ENCODE results near the gene TRA2B.

Gene TRA2B

GRCh38 chr3:185968168-185968567 is 30.4 kb upstream of the TRA2B start:
- no peak for DNase-seq (ENCODE audit: low spot score)
- H2BK12ac ChIP-seq (ENCODE audit: low read length) = no peak overlapping the region
- no peak overlapping the region for H3K23ac ChIP-seq (ENCODE audit: low read depth, low read length, poor library complexity)
- H3K27me3 ChIP-seq (ENCODE audit: control insufficient read depth in 3 of 3, insufficient read depth in 3 of 3, low read depth in 1 of 3, low read length in 3 of 3) = no peaks in the 10 kb centered on the region
- no peak overlapping the region for H3K14ac ChIP-seq (ENCODE audit: low read length)
- no peak overlapping the region for H2AFZ ChIP-seq (ENCODE audit: low read length)
- no peak overlapping the region for H3K4me3 ChIP-seq (ENCODE audit: low read length in 2 of 2)
- H2BK15ac ChIP-seq (ENCODE audit: low read length) = no peak overlapping the region
- H3K4ac ChIP-seq (ENCODE audit: low read length) = no peak overlapping the region
- no peak overlapping the region for H2AK5ac ChIP-seq (ENCODE audit: low read depth, low read length)
- H3K79me1 ChIP-seq (ENCODE audit: low read depth, low read length) = no peaks in the 10 kb centered on the region
- no peak overlapping the region for H3K18ac ChIP-seq (ENCODE audit: low read length)
- WGBS, 2 donors (ENCODE audit: extremely low coverage in 2 of 2, insufficient read length in 2 of 2, insufficient replicate concordance in 1 of 2) = no CpG with 5 or more reads among the region's 2 CpGs
- no peaks in the 10 kb centered on the region for H3K9me3 ChIP-seq (replicated peaks in 1 of 2; ENCODE audit: control insufficient read depth in 2 of 2, insufficient read depth in 1 of 2, low read depth in 1 of 2, low read length in 2 of 2)
- H3K4me2 ChIP-seq (ENCODE audit: insufficient read depth, low read length, poor library complexity, severe bottlenecking) = no peak overlapping the region
- no peak overlapping the region for H2BK120ac ChIP-seq (ENCODE audit: low read depth, low read length)
- H3K9ac ChIP-seq (ENCODE audit: low read depth, low read length, poor library complexity) = no peak overlapping the region
- H4K91ac ChIP-seq (ENCODE audit: low read depth, low read length, poor library complexity) = no peak overlapping the region
- H3K36me3 ChIP-seq (replicated peaks in 1 of 2; ENCODE audit: control insufficient read depth in 2 of 2, insufficient read depth in 2 of 2, low read length in 2 of 2) = no peaks in the 10 kb centered on the region
- no peak overlapping the region for H3K27ac ChIP-seq (replicated peaks; ENCODE audit: low read length)
- H3K4me1 ChIP-seq (ENCODE audit: control insufficient read depth in 2 of 2, insufficient read depth in 1 of 2, low read depth in 1 of 2, low read length in 2 of 2) = no peaks in the 10 kb centered on the region
- no peak overlapping the region for H2BK5ac ChIP-seq (ENCODE audit: low read length)
- H4K8ac ChIP-seq (ENCODE audit: low read depth, low read length) = no peak overlapping the region

DNA sequence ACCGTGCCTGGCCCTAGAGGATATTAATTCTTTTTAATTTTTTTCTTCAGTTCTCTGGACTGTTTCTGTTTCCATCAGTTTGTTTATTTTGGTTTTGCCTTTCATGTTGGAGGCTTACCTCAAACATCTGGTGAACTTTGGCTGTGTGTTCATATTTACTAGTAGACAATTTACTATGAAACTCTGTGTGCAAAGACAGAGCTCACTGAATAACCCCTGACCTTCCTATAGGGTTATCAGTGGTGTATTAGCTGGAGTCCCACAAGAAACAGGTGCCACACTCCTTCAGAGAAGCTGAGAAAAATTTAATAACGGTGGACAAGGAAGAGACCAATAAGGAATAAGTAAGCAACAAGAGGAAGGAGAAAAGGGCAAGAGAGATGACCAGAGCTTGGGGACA is 28.8 kb upstream of the TRA2B start:
- H2AFZ ChIP-seq (ENCODE audit: low read length) = no peak overlapping the region
- no peak overlapping the region for H2AK5ac ChIP-seq (ENCODE audit: low read depth, low read length)
- H3K36me3 ChIP-seq (replicated peaks in 1 of 2; ENCODE audit: control insufficient read depth in 2 of 2, insufficient read depth in 2 of 2, low read length in 2 of 2) = no peaks in the 10 kb centered on the region
- no peak overlapping the region for H2BK15ac ChIP-seq (ENCODE audit: low read length)
- no peak overlapping the region for H3K9ac ChIP-seq (ENCODE audit: low read depth, low read length, poor library complexity)
- no peak overlapping the region for H3K4ac ChIP-seq (ENCODE audit: low read length)
- WGBS, 2 donors (ENCODE audit: extremely low coverage in 2 of 2, insufficient read length in 2 of 2, insufficient replicate concordance in 1 of 2) = no CpG with 5 or more reads among the region's 2 CpGs
- no peak overlapping the region for H4K8ac ChIP-seq (ENCODE audit: low read depth, low read length)
- peaks cover 0 to 8% (median 0%) of the 10 kb centered on the region in 3 experiments for H3K27me3 ChIP-seq (ENCODE audit: control insufficient read depth in 3 of 3, insufficient read depth in 3 of 3, low read depth in 1 of 3, low read length in 3 of 3)
- no peak overlapping the region for H2BK120ac ChIP-seq (ENCODE audit: low read depth, low read length)
- H3K4me2 ChIP-seq (ENCODE audit: insufficient read depth, low read length, poor library complexity, severe bottlenecking) = no peak overlapping the region
- no peak overlapping the region for H2BK5ac ChIP-seq (ENCODE audit: low read length)
- H3K14ac ChIP-seq (ENCODE audit: low read length) = no peak overlapping the region
- DNase-seq (ENCODE audit: low spot score) = no peak
- H4K91ac ChIP-seq (ENCODE audit: low read depth, low read length, poor library complexity) = no peak overlapping the region
- no peak overlapping the region for H3K18ac ChIP-seq (ENCODE audit: low read length)
- no peak overlapping the region for H3K23ac ChIP-seq (ENCODE audit: low read depth, low read length, poor library complexity)
- H3K9me3 ChIP-seq (replicated peaks in 1 of 2; ENCODE audit: control insufficient read depth in 2 of 2, insufficient read depth in 1 of 2, low read depth in 1 of 2, low read length in 2 of 2) = no peaks in the 10 kb centered on the region
- no peak overlapping the region for H3K27ac ChIP-seq (replicated peaks; ENCODE audit: low read length)
- H2BK12ac ChIP-seq (ENCODE audit: low read length) = no peak overlapping the region
- H3K79me1 ChIP-seq (ENCODE audit: low read depth, low read length) = no peaks in the 10 kb centered on the region
- no peak overlapping the region for H3K4me3 ChIP-seq (ENCODE audit: low read length in 2 of 2)
- no peaks in the 10 kb centered on the region for H3K4me1 ChIP-seq (ENCODE audit: control insufficient read depth in 2 of 2, insufficient read depth in 1 of 2, low read depth in 1 of 2, low read length in 2 of 2)

DNA sequence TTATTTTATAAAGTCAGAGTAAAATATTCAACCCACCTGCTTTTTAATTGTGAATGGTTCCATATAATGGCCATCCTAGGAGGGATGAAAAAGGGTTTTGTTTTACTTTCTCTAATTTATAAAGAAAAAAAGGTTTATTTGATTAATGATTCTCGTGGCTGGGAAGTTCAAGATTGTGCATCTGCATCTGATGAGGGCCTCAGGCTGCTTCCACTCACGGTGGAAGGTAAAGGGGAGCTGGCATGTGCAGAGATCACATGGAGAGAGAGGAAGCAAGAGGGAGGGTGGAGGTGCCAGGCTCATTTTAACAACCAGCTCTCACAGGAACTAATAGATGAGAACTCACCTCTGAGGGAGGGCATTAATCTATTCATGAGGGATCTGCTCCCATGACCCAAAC is 27.7 kb upstream of the TRA2B start:
- Histone ChIP-seq H3K14ac (ENCODE audit: low read length) (no peak overlapping the region), H3K27me3 (ENCODE audit: control insufficient read depth in 3 of 3, insufficient read depth in 3 of 3, low read depth in 1 of 3, low read length in 3 of 3) (peaks cover 0 to 10% (median 0%) of the 10 kb centered on the region in 3 experiments), H2BK5ac (ENCODE audit: low read length) (no peak overlapping the region), H2BK12ac (ENCODE audit: low read length) (no peak overlapping the region), H3K36me3 (replicated peaks in 1 of 2; ENCODE audit: control insufficient read depth in 2 of 2, insufficient read depth in 2 of 2, low read length in 2 of 2) (no peaks in the 10 kb centered on the region), H3K23ac (ENCODE audit: low read depth, low read length, poor library complexity) (no peak overlapping the region), H4K91ac (ENCODE audit: low read depth, low read length, poor library complexity) (no peak overlapping the region), H2BK15ac (ENCODE audit: low read length) (no peak overlapping the region), H3K27ac (replicated peaks; ENCODE audit: low read length) (no peak overlapping the region), H3K18ac (ENCODE audit: low read length) (no peak overlapping the region), H3K4ac (ENCODE audit: low read length) (no peak overlapping the region), H3K9ac (ENCODE audit: low read depth, low read length, poor library complexity) (no peak overlapping the region), H2AFZ (ENCODE audit: low read length) (no peak overlapping the region), H2BK120ac (ENCODE audit: low read depth, low read length) (no peak overlapping the region), H4K8ac (ENCODE audit: low read depth, low read length) (no peak overlapping the region), H3K4me3 (ENCODE audit: low read length in 2 of 2) (no peak overlapping the region), H3K79me1 (ENCODE audit: low read depth, low read length) (no peaks in the 10 kb centered on the region), H2AK5ac (ENCODE audit: low read depth, low read length) (no peak overlapping the region), H3K4me1 (ENCODE audit: control insufficient read depth in 2 of 2, insufficient read depth in 1 of 2, low read depth in 1 of 2, low read length in 2 of 2) (peaks cover 0 to under 1% of the 10 kb centered on the region in 2 donors), H3K9me3 (replicated peaks in 1 of 2; ENCODE audit: control insufficient read depth in 2 of 2, insufficient read depth in 1 of 2, low read depth in 1 of 2, low read length in 2 of 2) (peaks cover 0 to 4% of the 10 kb centered on the region in 2 donors), H3K4me2 (ENCODE audit: insufficient read depth, low read length, poor library complexity, severe bottlenecking) (no peak overlapping the region)
- no CpG with 5 or more reads among the region's 2 CpGs for WGBS, 2 donors (ENCODE audit: extremely low coverage in 2 of 2, insufficient read length in 2 of 2, insufficient replicate concordance in 1 of 2)
- no peak for DNase-seq (ENCODE audit: low spot score)

- WGBS, 2 donors (ENCODE audit: extremely low coverage in 2 of 2, insufficient read length in 2 of 2, insufficient replicate concordance in 1 of 2) = no CpG with 5 or more reads among the region's 4 CpGs
- Histone ChIP-seq H3K4me3 (ENCODE audit: low read length in 2 of 2) (no peak overlapping the region), H3K9me3 (replicated peaks in 1 of 2; ENCODE audit: control insufficient read depth in 2 of 2, insufficient read depth in 1 of 2, low read depth in 1 of 2, low read length in 2 of 2) (peaks cover 0 to 4% of the 10 kb centered on the region in 2 donors), H3K36me3 (replicated peaks in 1 of 2; ENCODE audit: control insufficient read depth in 2 of 2, insufficient read depth in 2 of 2, low read length in 2 of 2) (no peaks in the 10 kb centered on the region), H3K23ac (ENCODE audit: low read depth, low read length, poor library complexity) (no peak overlapping the region), H3K27me3 (ENCODE audit: control insufficient read depth in 3 of 3, insufficient read depth in 3 of 3, low read depth in 1 of 3, low read length in 3 of 3) (peaks cover 0 to 10% (median 0%) of the 10 kb centered on the region in 3 experiments), H2BK12ac (ENCODE audit: low read length) (no peak overlapping the region), H3K4me2 (ENCODE audit: insufficient read depth, low read length, poor library complexity, severe bottlenecking) (no peak overlapping the region), H2BK5ac (ENCODE audit: low read length) (no peak overlapping the region), H3K4me1 (ENCODE audit: control insufficient read depth in 2 of 2, insufficient read depth in 1 of 2, low read depth in 1 of 2, low read length in 2 of 2) (peaks cover 0 to 4% of the 10 kb centered on the region in 2 donors), H2BK120ac (ENCODE audit: low read depth, low read length) (no peak overlapping the region), H3K79me1 (ENCODE audit: low read depth, low read length) (no peaks in the 10 kb centered on the region), H4K8ac (ENCODE audit: low read depth, low read length) (no peak overlapping the region), H4K91ac (ENCODE audit: low read depth, low read length, poor library complexity) (no peak overlapping the region), H3K9ac (ENCODE audit: low read depth, low read length, poor library complexity) (no peak overlapping the region), H3K27ac (replicated peaks; ENCODE audit: low read length) (no peak overlapping the region), H3K18ac (ENCODE audit: low read length) (no peak overlapping the region), H3K4ac (ENCODE audit: low read length) (no peak overlapping the region), H3K14ac (ENCODE audit: low read length) (no peak overlapping the region), H2AFZ (ENCODE audit: low read length) (no peak overlapping the region), H2AK5ac (ENCODE audit: low read depth, low read length) (no peak overlapping the region), H2BK15ac (ENCODE audit: low read length) (no peak overlapping the region)
- DNase-seq (ENCODE audit: low spot score) = no peak
These were observed 23.9 kb upstream of the TRA2B start for GRCh38 chr3:185961675-185962232.

Data from neuronal stem cell (in vitro differentiated cells).